HG02970 (cell line): Measurements from ENCODE around the gene APOO.
"Not testable (repeated sequence)": the region's sequence is repeated elsewhere in the genome, so short reads cannot be mapped to it uniquely, and the experiment has no call there.

Experiments
- ATAC-seq: cut with Tn5 transposase; IDR thresholded peaks from one replicate; pipeline ENCODE4 v1.9.1; 2021; ENCODE audit warnings: mild to moderate bottlenecking, moderate library complexity, moderate number of reproducible peaks; ENCODE audit not compliant: unreplicated experiment, low FRiP score

APOO gene

GRCh38 chrX:23864742-23865326 is 42.9 kb downstream of the APOO start:
- no peak for ATAC-seq

- ATAC-seq, result not testable (repeated sequence)
These were observed 45.8 kb downstream of the APOO start for GRCh38 chrX:23861952-23862351.

- no peak for ATAC-seq
These were observed 46.4 kb downstream of the APOO start for GRCh38 chrX:23861215-23861896.

GRCh38 chrX:23859238-23859637 is 48.5 kb downstream of the APOO start:
- not testable (repeated sequence) for ATAC-seq

- no peak for ATAC-seq
These were observed 49.8 kb downstream of the APOO start for GRCh38 chrX:23857935-23858334.

- ATAC-seq, result no peak
These were observed 50.4 kb downstream of the APOO start for GRCh38 chrX:23857363-23857762.

- no peak for ATAC-seq
These were observed 52.2 kb downstream of the APOO start for GRCh38 chrX:23855569-23855968.

- no peak for ATAC-seq
These were observed 52.8 kb downstream of the APOO start for GRCh38 chrX:23854945-23855344.

- no peak for ATAC-seq
These were observed 53.6 kb downstream of the APOO start for GRCh38 chrX:23854122-23854521.

GRCh38 chrX:23851544-23851943 is 56.2 kb downstream of the APOO start:
- ATAC-seq, result no peak

GRCh38 chrX:23849241-23849640 is 58.5 kb downstream of the APOO start:
- ATAC-seq, result no peak

- ATAC-seq, result no peak
These were observed 62.4 kb downstream of the APOO start for GRCh38 chrX:23845351-23845817.

- ATAC-seq, result no peak
These were observed 63.1 kb downstream of the APOO start for GRCh38 chrX:23844502-23845138.

GRCh38 chrX:23841847-23842522 is 65.8 kb downstream of the APOO start:
- ATAC-seq, result no peak

GRCh38 chrX:23840674-23841073 is 67.1 kb downstream of the APOO start:
- no peak for ATAC-seq

- no peak for ATAC-seq
These were observed 68.8 kb downstream of the APOO start for GRCh38 chrX:23838953-23839352.

GRCh38 chrX:23832721-23833120 is 75.0 kb downstream of the APOO start:
- no peak for ATAC-seq

GRCh38 chrX:23828881-23829280 is 78.9 kb downstream of the APOO start:
- ATAC-seq, result no peak

- no peak for ATAC-seq
These were observed 81.1 kb downstream of the APOO start for GRCh38 chrX:23826653-23827052.

- ATAC-seq, result no peak
These were observed 81.5 kb downstream of the APOO start for GRCh38 chrX:23826216-23826615.

GRCh38 chrX:23825675-23826074 is 82.1 kb downstream of the APOO start:
- ATAC-seq, result no peak
